GM11168 (cell line): ENCODE results near the gene VEGFB.

ENCODE experiments used
- in situ Hi-C: fragments of 300-500 bp; cut with MboI; formaldehyde crosslinking; loops from one replicate; pipeline ENCODE4 v1.12.0; 2022; ENCODE audit warnings: low sequenced_read_pairs; ENCODE audit not compliant: unreplicated experiment

The VEGFB gene

GRCh38 chr11:64258356-64258755 is 24.0 kb downstream of the VEGFB start:
- in situ Hi-C loops, result no loop called here

GRCh38 chr11:64258946-64259532 is 24.7 kb downstream of the VEGFB start:
- in situ Hi-C loops, result no loop called here

- in situ Hi-C loops, result no loop called here
These were observed 25.2 kb downstream of the VEGFB start for GRCh38 chr11:64259533-64260067.

GRCh38 chr11:64260147-64260708 is 25.8 kb downstream of the VEGFB start:
- in situ Hi-C loops, result no loop called here

- in situ Hi-C loops, result no loop called here
These were observed 27.2 kb downstream of the VEGFB start for GRCh38 chr11:64261556-64262080.

- in situ Hi-C loops, result no loop called here
These were observed 28.1 kb downstream of the VEGFB start for GRCh38 chr11:64262271-64263002.

- in situ Hi-C loops, result no loop called here
These were observed 28.9 kb downstream of the VEGFB start for GRCh38 chr11:64263021-64263946.

GRCh38 chr11:64263947-64264317 is 29.5 kb downstream of the VEGFB start:
- in situ Hi-C loops, result no loop called here

GRCh38 chr11:64264371-64264852 is 30.0 kb downstream of the VEGFB start:
- in situ Hi-C loops, result no loop called here

GRCh38 chr11:64265176-64266160 is 31.1 kb downstream of the VEGFB start:
- in situ Hi-C loops, result no loop called here

GRCh38 chr11:64266339-64266738 is 32.0 kb downstream of the VEGFB start:
- in situ Hi-C loops, result no loop called here

- in situ Hi-C loops, result no loop called here
These were observed 33.0 kb downstream of the VEGFB start for GRCh38 chr11:64267207-64267945.

- in situ Hi-C loops, result no loop called here
These were observed 33.9 kb downstream of the VEGFB start for GRCh38 chr11:64268025-64268892.

GRCh38 chr11:64268893-64269539 is 34.6 kb downstream of the VEGFB start:
- in situ Hi-C loops, result no loop called here

GRCh38 chr11:64269540-64270220 is 35.3 kb downstream of the VEGFB start:
- in situ Hi-C loops, result no loop called here
